ENCODE data around the gene SPIC. TPM values are rescaled to one million over a fixed set of nuclear protein-coding genes. Genes with fewer than 3 reads are reported as not detected.
"Not testable (repeated sequence)": the region's sequence is repeated elsewhere in the genome, so short reads cannot be mapped to it uniquely, and the experiment has no call there.

The SPIC gene
- under 1 TPM in 1 of 2 donors, not detected in 1; 0.39 TPM for total RNA-seq
- long read RNA-seq: 0 reads

- DNase-seq (no peak), ATAC-seq (no peak)
- intact Hi-C loops (cut with DNase I, micrococcal nuclease): no loop called here
Observed at GRCh38 chr12:101474711-101475386, at the start of gene SPIC. SPIC (plus strand) TSS chr12:101475336; CDS start chr12:101476905, 1,569 bp downstream.

GRCh38 chr12:101430456-101430855 is 44.7 kb upstream of the SPIC start:
- intact Hi-C loops (cut with DNase I, micrococcal nuclease): no loop called here
- no peak for DNase-seq
- no peak for ATAC-seq

- no peak for ATAC-seq
- no peak for DNase-seq
- intact Hi-C loops (cut with DNase I, micrococcal nuclease): no loop called here
Observed at GRCh38 chr12:101436136-101436535, 39.0 kb upstream of the SPIC start.

GRCh38 chr12:101439236-101439635 is 35.9 kb upstream of the SPIC start:
- ATAC-seq: no peak
- intact Hi-C loops (cut with DNase I, micrococcal nuclease): no loop called here
- no peak for DNase-seq

- ATAC-seq: no peak
- DNase-seq: no peak
- intact Hi-C loops (cut with DNase I, micrococcal nuclease): no loop called here
Observed at GRCh38 chr12:101441461-101442224, 33.5 kb upstream of the SPIC start.

GRCh38 chr12:101455685-101456084 is 19.5 kb upstream of the SPIC start:
- DNase-seq: no peak
- intact Hi-C loops (cut with DNase I, micrococcal nuclease): no loop called here
- ATAC-seq: no peak

- ATAC-seq (peak; percentile 82), DNase-seq (peak; percentile 17 to 33)
- intact Hi-C loops (cut with DNase I, micrococcal nuclease): no loop called here
Observed at GRCh38 chr12:101459642-101460346, 15.3 kb upstream of the SPIC start.

- DNase-seq (no peak), ATAC-seq (no peak)
Observed at GRCh38 chr12:101468948-101469347, 6.2 kb upstream of the SPIC start.

GRCh38 chr12:101470939-101471338 is 4.2 kb upstream of the SPIC start:
- intact Hi-C loops (cut with DNase I, micrococcal nuclease): no loop called here
- ATAC-seq (no peak), DNase-seq (no peak)

More at GRCh38 chr12:101468948-101469347, 6.2 kb upstream of the SPIC start:
- intact Hi-C loops (cut with DNase I, micrococcal nuclease): no loop called here

- not testable (repeated sequence) for DNase-seq, ATAC-seq
Observed at GRCh38 chr12:101471878-101472277, 3.3 kb upstream of the SPIC start.

GRCh38 chr12:101474248-101474647 is 888 bp upstream of the SPIC start:
- no peak for DNase-seq
- ATAC-seq: no peak
- intact Hi-C loops (cut with DNase I, micrococcal nuclease): no loop called here

More at GRCh38 chr12:101471878-101472277, 3.3 kb upstream of the SPIC start:
- intact Hi-C loops (cut with DNase I, micrococcal nuclease): not testable (repeated sequence)

GRCh38 chr12:101475751-101476305 is 692 bp downstream of the SPIC start:
- intact Hi-C loops (cut with DNase I, micrococcal nuclease): no loop called here
- ATAC-seq (no peak), DNase-seq (no peak)

- DNase-seq (no peak), ATAC-seq (no peak)
- intact Hi-C loops (cut with DNase I, micrococcal nuclease): no loop called here
Observed at GRCh38 chr12:101480849-101481248, 5.7 kb downstream of the SPIC start.

- DNase-seq (no peak), ATAC-seq (no peak)
- intact Hi-C loops (cut with DNase I, micrococcal nuclease): no loop called here
Observed at GRCh38 chr12:101485021-101485420, 9.9 kb downstream of the SPIC start.

- no peak for DNase-seq
- intact Hi-C loops (cut with DNase I, micrococcal nuclease): no loop called here
- peak; percentile 20 for ATAC-seq
Observed at GRCh38 chr12:101488469-101488868, 13.3 kb downstream of the SPIC start.

- intact Hi-C loops (cut with DNase I, micrococcal nuclease): no loop called here
- ATAC-seq: peak; percentile 97
- DNase-seq: peak in 1 of 2 donors; percentile 10
Observed at GRCh38 chr12:101490286-101490920, 15.3 kb downstream of the SPIC start.

GRCh38 chr12:101491329-101491728 is 16.2 kb downstream of the SPIC start:
- DNase-seq: no peak
- intact Hi-C loops (cut with DNase I, micrococcal nuclease): no loop called here
- ATAC-seq: no peak

- ATAC-seq (no peak), DNase-seq (no peak)
- intact Hi-C loops (cut with DNase I, micrococcal nuclease): no loop called here
Observed at GRCh38 chr12:101493556-101493955, 18.4 kb downstream of the SPIC start.

- DNase-seq (no peak), ATAC-seq (no peak)
- intact Hi-C loops (cut with DNase I, micrococcal nuclease): no loop called here
Observed at GRCh38 chr12:101498252-101498651, 23.1 kb downstream of the SPIC start.
